ENCODE measurements around the gene CCDC91.

- no peak for TF ChIP-seq POLR2AphosphoS5 (IDR thresholded peaks at IDR 0.05)
- TF ChIP-seq CTCF (IDR thresholded peaks at IDR 0.05): no peak
Measured at GRCh38 chr12:28574746-28575592, 384.7 kb downstream of the CCDC91 start.

Measured in suprapubic skin (tissue), 3 donors.